Right kidney (tissue), 1 donor: Measurements from ENCODE around the gene WDR81.
"Not testable (repeated sequence)": the region's sequence is repeated elsewhere in the genome, so short reads cannot be mapped to it uniquely, and the experiment has no call there.

Experiments used
- DNase-seq: peaks from one replicate; pipeline ENCODE4 v3.0.0-alpha.2; 2016

Gene WDR81

GRCh38 chr17:1712271-1712670 lies 12.2 kb upstream of the WDR81 start:
- DNase-seq, result no peak

GRCh38 chr17:1713160-1713877 lies 11.2 kb upstream of the WDR81 start:
- no peak for DNase-seq

GRCh38 chr17:1713878-1714426 lies 10.6 kb upstream of the WDR81 start:
- peak; percentile 70 for DNase-seq

GRCh38 chr17:1714427-1714979 lies 10.0 kb upstream of the WDR81 start:
- DNase-seq, result peak; percentile 61

- DNase-seq, result peak; percentile 61
Observed at GRCh38 chr17:1714980-1715802, 9.3 kb upstream of the WDR81 start.

DNA sequence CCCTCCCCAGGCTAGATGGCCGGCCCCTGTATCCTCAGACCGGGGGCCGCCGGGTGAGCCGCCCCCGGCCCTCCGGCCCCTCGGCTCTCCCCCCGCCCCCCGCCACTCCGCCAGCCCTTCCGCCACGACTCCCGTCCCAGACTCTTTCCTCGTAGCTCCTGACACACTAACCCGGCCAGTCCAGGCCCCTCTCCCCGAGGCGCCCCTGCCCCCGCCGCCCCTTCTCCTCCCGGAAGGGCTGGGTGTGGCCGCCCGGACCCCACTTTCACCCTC lies 8.8 kb upstream of the WDR81 start:
- DNase-seq, result no peak

- DNase-seq, result peak; percentile 93
Observed at GRCh38 chr17:1716076-1716911, 8.2 kb upstream of the WDR81 start.

GRCh38 chr17:1716912-1717695 lies 7.4 kb upstream of the WDR81 start:
- peak; percentile 80 for DNase-seq

- DNase-seq, result no peak
Observed at GRCh38 chr17:1718362-1719165, 5.9 kb upstream of the WDR81 start.

GRCh38 chr17:1720856-1721386 lies 3.6 kb upstream of the WDR81 start:
- DNase-seq, result peak; percentile 47

GRCh38 chr17:1722022-1722421 lies 2.5 kb upstream of the WDR81 start:
- DNase-seq, result not testable (repeated sequence)

DNA sequence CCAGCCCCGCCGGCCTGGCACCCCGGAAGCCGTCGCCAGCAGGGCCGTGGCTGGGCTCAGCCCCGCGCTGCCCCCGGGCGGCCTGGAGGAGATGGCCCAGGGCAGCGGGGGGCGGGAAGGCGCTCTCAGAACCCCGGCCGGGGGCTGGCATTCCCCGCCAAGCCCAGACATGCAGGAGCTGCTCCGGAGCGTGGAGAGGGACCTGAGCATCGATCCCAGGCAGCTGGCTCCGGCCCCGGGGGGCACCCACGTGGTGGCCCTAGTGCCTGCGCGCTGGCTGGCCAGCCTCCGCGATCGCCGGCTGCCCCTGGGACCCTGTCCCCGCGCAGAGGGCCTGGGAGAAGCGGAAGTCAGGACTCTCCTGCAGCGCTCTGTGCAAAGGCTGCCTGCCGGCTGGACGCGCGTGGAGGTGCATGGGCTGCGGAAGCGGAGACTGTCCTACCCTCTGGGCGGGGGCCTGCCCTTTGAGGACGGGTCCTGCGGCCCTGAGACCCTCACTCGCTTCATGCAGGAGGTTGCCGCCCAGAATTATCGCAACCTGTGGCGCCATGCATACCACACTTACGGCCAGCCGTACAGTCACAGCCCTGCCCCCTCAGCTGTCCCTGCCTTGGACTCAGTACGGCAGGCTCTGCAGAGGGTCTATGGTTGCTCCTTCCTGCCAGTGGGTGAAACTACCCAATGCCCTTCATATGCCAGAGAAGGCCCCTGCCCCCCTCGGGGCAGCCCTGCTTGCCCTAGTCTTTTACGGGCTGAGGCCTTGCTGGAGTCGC lies 551 bp downstream of the WDR81 start:
- peak; percentile 68 for DNase-seq

DNA sequence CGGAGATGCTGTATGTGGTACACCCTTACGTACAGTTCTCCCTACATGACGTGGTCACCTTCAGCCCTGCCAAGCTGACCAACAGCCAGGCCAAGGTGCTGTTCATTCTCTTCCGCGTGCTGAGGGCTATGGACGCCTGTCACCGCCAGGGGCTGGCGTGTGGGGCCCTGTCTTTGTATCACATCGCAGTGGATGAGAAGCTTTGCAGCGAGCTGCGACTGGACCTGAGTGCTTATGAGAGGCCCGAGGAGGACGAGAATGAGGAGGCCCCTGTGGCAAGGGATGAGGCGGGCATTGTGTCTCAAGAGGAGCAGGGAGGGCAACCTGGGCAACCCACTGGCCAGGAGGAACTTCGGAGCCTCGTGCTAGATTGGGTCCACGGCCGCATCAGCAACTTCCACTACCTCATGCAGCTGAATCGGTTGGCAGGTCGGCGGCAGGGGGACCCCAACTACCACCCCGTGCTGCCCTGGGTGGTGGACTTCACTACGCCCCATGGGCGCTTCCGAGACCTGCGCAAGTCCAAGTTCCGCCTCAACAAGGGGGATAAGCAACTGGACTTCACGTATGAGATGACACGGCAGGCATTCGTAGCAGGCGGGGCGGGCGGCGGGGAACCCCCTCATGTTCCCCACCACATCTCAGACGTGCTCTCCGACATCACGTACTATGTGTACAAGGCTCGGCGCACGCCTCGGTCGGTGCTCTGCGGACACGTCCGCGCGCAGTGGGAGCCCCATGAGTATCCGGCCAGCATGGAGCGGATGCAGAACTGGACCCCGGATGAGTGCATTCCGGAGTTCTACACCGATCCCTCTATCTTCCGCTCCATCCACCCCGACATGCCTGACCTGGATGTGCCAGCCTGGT lies 1.4 kb downstream of the WDR81 start:
- DNase-seq, result no peak

- DNase-seq, result no peak
Observed at GRCh38 chr17:1726626-1727257, 2.2 kb downstream of the WDR81 start.

DNA sequence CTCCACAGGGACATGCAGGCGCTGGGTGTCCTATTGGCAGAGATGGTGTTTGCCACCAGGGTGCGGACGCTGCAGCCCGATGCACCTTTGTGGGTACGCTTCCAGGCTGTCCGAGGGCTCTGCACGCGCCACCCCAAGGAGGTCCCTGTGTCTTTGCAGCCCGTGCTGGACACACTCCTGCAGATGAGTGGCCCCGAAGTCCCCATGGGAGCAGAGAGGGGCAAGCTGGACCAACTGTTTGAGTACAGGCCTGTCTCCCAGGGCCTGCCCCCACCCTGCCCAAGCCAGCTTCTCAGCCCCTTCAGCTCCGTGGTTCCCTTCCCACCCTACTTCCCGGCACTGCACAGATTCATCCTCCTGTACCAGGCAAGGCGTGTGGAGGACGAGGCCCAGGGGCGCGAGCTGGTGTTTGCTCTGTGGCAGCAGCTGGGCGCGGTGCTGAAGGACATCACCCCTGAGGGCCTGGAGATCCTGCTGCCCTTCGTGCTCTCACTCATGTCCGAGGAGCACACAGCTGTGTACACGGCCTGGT lies 2.8 kb downstream of the WDR81 start:
- no peak for DNase-seq

DNA sequence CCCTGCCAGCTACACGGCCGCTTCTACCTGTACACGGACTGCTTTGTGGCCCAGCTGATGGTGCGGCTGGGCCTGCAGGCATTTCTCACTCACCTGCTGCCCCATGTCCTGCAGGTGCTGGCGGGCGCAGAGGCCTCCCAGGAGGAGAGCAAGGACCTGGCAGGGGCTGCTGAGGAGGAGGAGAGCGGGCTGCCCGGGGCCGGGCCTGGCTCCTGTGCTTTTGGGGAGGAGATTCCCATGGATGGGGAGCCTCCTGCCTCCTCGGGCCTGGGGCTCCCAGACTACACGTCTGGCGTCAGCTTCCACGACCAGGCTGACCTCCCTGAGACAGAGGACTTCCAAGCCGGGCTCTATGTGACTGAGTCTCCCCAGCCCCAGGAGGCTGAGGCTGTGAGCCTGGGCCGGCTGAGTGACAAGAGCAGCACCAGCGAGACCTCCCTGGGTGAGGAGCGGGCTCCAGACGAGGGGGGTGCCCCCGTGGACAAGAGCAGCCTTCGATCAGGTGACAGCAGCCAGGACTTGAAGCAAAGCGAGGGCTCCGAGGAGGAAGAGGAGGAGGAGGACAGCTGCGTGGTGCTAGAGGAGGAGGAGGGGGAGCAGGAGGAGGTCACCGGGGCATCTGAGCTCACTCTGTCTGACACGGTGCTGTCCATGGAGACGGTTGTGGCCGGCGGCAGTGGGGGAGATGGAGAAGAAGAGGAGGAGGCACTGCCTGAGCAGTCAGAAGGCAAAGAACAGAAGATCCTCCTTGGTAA lies 3.5 kb downstream of the WDR81 start:
- no peak for DNase-seq

DNA sequence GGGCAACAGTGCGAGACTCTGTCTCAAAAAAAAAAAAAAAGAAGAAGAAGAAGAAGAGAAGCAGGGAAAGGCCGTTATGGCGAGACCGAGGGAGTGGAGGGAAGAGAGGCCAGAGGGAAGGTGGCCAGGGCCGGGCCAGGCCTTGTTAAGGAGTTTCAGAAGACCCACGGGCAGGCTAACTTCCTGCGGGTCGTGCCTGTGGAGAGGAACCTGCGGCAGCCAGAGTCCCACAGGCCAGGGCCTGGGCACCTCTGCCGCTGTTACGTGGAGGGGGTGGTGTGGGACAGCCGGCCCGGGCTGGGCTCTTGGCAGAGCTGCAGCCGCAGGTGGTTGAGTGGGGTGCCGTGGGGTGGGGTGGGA lies 5.4 kb downstream of the WDR81 start:
- DNase-seq, result no peak
